ENCODE data around the gene FILIP1L.

The FILIP1L gene

DNA sequence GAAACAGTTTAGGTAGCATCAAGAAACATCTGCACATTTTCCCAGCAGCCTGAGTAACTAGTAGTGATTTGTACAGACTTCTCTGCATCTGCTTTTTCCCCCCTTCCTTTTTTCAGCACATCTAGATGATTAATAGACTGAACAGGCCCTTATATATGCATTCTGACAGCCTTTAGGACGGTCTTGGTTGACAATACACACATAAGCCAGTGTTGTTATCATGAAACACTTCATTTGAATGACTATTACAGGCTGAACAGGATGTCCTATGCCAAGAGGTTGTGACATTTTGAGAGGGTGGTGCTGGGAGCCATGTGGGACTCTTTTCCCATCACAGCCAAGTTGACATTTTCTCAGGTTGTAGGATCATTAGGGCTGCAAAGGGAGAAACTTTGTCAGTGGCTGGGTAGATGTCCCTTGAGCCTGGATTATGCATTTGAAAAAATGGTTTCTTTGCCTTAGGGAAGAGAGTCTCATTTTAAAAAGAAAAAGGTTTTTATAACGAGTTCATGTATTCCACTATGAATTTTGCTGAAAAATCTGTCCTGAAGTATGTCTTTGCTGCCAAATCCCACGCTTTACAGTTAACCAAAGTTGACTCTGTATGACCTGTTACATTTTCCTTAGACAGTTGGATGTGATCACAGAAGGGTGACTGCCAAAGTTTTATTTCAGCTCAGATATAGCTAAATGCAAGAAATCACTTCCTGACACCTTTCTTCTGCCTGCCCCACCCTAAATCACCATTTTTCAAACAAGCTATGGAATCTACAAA is 73.7 kb downstream of the FILIP1L start:
- no peak for DNase-seq

DNA sequence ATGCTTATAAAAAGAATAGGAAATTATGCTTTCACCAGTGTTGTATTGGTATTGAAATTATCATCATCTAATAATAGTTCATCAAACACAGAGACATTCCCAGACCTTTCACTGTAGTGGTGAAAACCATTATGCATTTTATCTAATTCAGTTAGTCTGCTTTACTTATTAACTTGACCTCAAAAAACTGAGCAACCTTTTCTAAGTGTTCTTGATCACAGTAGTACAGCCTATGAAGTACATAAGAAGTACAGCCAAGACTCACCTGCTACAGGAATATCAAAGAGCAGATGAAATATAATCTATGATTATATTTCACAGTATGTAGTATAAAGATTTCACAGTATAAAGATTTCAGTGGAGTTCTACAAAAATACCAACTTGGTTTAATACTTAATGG is 75.2 kb downstream of the FILIP1L start:
- no peak for DNase-seq

DNA sequence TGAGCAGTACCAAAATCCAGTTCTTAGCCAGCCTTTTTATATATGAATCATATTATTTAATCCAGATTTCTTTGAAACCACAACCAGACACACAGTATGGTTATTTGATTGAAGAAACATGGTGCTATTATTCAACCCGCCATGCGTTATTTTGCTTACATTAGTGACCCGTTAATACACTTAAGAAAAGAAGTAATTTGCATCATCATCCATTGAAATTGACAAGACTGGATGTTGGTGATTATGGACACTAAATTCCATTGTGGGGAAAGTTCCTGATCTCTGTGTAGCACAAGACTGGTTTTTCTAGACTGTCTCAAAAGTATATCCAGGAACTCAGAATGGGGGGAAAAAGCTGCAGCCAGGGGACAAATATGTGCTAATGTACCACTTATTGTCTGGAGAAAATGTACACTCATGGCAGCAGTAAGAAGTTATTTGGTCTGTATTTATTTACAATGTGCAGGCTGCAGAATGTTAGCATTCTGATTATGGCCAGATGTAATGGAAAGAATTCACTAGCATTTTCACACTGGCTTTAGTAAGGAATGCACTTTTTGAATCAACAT is 80.3 kb downstream of the FILIP1L start:
- no peak for DNase-seq

DNA sequence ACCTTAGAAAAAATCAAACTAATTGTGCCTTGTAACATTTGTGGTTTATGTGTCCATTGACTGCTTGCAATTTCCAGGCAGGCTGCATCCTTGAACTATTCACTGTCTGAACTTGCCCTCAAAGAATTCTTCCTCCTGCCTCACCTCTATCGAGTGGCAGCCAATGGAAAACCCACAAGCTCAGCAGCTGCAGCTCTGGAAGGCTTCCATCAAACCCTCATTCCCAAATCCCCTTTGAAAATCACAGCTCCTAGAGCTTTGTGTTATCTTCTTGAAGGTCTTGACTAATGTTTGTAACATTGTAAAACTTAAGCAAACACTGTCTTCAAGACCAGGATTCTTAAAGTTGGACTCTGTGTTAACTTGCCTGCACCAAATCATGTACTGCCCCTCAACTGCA is 81.1 kb downstream of the FILIP1L start:
- no peak for DNase-seq

DNA sequence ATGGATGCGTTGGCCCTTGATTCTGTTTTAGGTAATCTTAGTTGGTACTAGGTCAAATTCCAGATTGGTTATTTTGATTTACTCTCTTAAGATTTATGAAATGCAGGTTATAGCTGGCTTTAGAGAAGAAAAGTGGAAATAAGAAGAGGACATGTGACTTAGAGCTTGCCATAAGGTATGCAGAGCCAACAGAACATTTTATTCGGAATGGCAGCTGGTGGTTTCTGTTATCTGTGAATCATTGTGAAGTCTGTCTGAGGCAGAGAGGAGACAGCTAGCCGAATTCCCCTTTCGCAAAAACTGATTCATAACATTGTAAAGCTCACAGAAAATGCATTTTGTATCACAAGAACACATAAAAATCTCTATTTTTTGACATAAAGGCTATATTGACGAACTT is 82.1 kb downstream of the FILIP1L start:
- DNase-seq: no peak

DNA sequence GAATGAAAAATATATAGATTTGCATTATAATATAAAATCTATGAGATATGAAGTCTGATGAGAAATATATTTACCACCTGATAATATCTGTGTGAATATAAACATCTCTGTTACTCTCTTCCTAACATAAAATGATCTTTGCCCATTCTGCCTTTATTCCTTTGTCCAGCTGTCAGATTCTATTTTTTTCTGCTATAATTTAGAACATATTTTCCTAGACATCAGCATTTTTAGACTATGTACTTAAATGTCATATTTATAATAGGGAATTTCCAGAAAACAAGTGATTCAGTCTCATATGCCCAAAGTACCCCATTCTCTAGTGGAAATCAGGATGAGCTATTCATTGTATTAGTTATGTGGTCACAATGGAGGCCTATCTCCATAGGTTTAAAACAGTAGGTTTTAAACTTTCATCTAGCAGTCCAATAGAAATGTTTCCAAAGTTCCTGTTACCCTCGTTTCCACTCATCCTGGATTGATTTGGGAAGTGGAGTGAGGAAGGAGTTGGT is 83.3 kb downstream of the FILIP1L start:
- DNase-seq: no peak

DNA sequence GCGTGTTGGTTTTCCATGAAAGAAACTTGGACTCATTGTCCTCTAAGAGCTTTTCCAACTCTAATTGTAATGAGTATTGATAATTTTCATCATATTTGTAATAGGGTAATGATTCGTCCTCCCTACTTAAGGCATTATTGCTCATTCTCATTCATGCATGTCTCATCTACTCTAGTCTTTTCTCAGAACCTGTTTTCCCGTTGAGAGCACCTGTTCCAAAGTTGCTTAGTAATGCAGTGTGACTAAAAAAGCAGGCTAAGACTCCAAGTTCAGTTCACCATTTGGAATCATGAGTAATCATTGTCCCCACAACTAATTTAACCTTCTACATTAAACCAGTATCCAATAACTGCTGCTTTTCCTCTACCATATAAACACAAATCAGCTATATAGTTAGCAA is 84.0 kb downstream of the FILIP1L start:
- no peak for DNase-seq

DNA sequence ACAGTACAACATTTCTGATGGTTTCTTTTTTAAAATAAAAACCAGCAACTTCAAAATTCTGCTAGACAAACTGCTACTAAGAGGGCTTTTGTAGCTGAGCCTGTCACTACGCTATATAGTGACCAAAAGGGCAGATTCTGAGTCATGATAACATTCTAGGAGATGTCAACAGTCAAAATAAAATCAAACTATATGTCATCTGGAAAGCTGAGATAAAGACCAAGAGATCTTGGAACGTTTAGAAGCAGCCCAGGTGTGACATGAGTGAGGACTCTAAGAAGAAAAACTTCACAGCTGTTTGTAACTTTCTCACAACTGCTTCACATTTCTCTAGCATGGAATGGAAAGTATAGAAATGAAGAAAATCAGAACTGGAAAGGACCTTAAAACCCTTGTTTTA is 84.6 kb downstream of the FILIP1L start:
- DNase-seq: no peak

DNA sequence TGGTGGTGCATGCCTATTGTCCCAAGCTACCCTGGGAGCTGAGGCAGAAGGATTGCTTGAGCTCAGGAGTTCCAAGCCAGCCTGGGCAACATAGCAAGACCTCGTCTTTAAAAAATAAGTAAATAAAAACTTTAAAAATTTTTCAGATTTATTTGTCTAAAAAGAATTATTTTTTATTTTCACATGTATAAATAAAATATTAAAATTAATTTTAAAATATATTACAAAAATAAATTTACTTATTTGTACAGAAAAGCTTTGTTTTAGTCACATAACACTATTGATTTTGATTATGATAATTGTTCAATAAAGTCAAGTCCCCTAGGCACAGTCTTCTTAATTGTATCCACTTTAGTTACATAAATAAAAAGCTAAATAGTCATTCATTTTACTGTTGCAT is 85.2 kb downstream of the FILIP1L start:
- DNase-seq: no peak

DNA sequence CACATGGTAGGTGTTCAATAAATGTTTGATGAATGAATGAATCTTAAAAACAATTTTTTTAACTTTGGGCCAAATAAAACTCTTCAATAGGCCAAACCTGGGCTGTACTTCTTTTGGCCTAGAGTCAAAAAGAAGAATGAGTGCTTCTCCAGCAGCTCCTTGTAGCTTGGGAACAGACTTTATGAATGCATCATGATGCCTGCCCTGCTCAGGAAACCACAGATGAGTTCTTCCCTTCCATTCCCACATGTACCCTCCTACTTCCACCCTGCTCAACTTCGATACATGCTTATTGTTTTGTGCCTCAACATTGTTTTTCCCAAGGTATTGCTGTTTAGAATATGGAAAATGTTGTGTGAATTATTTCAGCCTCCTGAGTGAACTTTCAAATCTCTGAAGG is 87.0 kb downstream of the FILIP1L start:
- DNase-seq: no peak

DNA sequence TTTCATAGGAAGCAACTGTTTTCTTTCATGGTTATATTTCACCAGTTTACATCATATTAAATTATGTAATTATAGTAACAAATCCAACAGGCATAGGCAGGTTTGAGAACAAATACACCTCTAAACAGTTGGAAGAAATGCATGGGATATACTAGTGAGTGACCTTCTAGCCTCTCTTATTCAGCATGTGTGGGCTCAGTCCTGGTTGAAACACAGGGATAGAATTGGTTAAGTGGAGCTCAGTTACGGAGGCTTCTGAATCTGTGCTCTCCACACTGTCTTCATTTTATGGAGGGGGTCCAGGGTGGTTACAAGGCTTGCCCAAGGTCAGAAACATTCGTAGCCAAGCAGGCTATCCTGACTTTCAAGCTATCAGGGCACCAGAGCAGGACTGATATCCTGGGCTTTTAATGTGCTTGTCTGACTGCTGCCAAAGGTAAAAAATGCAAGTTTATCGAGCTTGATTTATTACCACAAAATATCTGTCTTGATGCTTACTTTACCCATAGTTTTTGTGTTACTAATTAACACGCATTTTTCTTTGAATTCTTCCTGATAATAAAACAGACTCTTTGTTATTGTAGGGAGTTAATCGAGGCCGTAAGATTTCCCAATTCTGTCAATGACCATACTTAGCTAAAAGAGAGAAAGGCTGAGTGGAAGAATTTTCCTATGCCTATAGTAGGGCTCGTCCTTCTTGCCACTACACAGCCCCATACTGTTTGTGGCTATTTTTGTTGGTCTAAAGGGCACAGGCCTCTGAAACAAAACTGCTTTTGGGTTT is 89.6 kb downstream of the FILIP1L start:
- DNase-seq: no peak

DNA sequence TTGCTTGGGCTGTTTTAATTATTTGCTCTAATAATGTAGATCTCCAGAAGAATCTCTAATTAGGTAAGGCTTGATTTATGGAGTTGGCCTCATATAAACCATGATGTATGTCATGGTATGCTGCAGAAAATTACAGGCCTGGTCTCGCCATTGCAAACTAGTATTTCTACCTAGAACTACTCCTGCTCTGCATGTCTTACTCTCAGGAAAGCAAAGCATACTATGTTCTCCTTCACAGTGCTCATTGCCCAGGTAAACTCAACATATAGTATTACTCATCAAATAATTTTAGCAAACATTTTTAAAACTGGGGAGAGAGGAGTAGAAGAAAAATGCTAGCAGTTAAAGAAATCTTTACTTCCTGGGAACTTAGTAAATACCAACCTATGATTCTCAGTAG is 90.7 kb downstream of the FILIP1L start:
- DNase-seq: peak in 1 of 2 experiments; percentile 38

DNA sequence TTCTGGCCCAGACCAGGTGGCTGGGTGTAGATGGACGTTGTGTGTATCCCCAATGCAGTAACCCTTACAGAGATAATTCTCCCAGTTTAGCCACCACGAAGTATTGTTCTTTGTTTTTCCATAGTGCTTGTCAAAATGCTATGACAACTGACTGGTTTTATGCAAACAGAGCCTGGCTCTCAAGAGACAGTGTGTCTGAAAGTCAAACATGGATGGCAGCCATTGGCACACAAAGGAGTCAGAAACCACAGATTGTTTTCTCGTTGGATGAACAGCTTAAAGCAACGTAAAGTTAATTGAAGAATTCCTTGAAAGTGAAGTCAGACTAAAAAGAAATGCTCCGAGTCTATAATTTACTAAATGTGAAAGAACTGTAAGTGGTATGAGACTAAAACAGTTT is 91.2 kb downstream of the FILIP1L start:
- DNase-seq: peak; percentile 70 to 76

DNA sequence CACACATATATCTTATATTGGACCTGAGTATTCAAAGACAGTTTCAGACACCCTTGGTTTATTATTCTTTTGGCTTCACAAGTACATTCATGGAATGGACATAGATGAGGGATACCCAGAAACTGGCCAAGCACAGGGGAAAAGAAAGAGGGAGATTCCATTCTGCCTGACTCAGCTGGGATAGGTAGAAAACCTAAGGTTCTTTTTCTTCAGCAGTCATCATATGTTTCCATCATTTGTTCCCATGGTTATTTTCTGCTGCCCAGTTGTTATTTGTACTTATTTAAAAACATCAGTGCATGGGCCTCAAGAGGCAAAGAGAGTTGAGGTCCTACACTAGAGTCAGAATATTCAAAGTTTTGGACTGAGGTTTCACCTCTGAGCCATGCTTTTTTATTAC is 91.8 kb downstream of the FILIP1L start:
- DNase-seq: no peak

DNA sequence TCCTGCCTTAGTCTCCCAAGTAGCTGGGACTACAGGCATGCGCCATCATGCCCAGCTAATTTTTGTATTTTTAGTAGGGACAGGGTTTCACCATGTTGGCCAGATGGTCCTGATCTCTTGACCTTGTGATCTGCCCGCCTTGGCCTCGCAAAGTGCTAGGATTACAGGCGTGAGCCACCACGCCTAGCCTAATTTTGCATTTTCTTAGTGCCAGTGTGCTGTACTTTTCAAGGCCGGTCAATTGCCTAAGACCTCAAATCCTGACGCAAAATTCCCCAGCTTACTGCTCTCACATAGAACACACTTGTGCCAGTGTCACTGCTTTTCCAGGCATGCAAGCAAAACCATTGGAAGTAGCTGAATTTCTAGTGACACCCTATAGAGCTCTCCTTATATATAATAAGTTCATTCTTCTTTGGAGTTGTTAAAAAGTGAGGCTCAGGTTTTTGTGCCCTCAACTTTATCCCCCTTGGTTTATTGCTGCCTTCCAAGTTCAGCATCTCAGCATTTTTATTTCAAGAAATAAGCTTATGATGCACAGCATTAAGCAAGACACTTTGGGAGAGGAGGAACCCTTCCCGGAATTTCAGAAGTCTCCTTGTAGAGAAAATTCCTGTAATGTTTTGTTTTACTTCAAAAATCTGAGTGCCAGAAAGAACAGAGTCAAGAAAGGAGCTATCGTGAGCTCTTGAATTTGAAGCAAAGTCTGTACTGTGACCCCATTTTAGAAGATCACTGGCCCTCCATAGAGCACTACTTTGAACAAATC is 93.2 kb downstream of the FILIP1L start:
- no peak for DNase-seq

DNA sequence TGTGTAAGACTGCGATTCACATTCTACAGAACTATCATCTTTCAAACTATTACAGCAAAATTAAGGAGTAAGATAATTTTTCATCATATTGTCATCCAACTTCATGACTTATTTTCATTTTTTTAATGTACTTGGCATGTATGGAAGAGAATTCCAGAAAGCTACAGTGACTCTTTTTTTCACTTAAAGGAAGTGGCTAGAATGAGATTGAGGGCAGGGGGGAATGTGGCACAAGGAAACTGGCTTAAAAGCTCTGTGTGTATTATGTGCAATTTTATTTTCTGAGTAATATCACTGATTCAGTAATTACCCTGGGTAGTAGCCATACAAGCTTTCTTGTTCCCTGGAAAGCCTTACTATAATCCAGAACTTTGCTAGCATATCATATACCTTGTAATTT is 94.6 kb downstream of the FILIP1L start:
- DNase-seq: no peak

DNA sequence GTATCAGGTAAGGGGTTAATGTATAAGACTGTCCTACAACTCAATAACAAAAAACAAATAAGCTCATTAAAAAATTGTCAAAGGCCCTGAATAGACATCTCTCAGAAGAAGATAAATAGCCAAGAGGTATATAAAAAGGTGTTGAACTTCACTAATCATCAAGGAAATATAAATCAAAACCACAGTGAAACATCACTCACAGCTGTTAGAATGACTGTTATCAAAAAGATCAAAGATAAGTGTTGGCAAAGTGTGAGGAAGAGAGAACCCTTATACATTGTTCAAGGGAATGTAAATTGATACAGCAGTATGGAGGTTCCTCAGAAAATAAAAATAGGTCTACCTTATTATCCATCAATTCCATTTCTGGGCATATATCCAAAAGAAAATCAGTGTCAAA is 95.5 kb downstream of the FILIP1L start:
- no peak for DNase-seq

DNA sequence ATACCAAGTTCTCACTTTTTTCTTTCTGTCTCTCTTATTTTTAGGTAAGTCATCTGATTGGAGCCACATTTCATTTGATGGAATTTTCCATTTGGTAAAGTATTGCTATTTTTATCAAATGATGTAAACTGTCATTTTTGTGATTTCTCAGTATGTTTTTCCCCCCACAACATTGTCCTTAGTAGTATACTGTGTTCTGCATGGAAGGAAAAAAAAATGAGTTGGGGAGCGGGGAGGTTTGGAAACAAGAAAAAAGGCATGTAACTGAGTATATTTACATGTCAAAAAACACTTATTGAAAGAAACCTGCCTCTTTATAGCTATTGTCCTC is 104.2 kb downstream of the FILIP1L start:
- no peak for DNase-seq

DNA sequence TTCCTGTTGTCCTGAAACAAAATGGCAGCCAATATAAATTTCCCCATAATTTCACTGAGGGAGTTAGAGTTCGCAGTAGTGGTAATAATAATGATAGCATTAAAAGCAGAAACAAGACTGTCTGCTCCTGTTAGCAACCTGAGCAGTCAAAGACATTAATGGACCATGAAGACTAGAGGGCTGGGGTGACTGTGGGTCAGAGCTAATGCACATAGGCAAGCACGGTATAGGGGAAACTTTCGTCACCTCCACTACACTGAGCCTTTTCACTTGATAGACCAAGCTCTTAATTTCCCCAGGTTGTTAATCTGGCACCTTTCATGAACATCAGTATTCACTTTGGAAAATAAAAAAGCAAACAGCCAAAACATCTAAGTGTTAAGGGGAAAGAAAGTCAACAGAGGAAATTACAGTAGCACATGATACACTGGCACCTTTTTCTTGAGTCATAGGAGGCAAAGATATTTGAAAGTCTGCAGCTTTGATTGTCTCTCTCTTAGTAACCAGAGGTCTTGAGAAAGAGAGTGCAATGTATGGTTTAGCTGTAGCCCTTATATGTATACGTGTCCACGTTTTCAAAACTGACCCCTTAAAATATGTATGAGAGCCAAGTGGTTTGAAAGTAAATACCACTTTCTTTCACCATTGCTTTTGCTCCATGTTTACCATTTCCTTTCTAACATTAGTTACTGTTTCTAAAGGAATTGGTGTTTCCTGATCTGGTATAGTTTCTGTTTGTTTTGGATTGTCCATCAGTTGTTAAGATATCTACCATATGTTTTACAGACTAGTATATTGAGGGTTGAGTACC is 104.8 kb downstream of the FILIP1L start:
- DNase-seq: no peak

DNA sequence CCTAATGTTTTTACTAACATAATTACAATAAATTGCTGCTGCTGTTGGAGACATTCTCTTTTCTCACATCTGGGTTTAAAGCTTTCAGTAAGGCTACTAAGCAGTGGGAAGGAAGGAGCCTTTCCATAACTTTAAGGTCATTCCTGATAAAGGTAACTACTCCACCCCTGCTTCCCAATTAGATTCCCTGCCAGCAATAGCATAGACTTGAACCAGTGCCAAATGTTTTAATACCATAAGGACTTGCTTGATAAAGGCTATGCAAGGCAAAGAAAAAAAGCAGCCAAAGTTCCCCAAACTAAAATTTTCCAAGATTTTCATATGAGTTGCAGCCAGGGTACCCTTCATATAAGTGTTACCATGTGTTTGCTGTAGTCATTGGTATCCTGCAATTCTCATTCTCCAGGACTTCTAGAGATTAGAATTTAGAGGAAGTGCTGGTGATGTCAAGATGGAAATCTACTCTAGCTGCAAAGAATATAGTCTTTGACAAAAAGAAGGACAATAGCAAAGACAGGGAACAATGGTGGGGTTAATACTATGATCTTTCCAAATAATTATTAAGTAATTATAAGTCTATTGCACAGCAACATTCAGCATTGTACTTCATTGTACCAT is 106.1 kb downstream of the FILIP1L start:
- DNase-seq: no peak

DNA sequence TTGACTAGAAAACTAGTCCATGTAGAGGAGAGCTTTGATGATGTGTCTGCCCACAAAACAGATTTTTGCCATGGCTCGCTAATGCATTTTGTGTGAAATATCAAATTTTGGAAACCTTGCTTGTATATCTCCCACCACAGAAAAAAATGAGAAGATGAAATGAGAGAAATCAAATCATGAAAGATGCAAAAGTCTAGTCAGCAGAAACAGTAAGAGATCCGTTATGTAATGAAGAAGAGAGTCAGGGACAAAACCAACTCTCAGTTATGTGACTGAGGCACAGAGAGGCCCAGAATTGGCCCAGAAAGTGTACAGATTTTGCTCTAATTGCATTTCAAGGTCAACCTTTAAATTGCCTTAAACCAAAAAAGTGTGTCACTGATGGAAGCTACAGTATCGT is 107.0 kb downstream of the FILIP1L start:
- no peak for DNase-seq

Measured in NCI-H526 (cell line).